Sciatic nerve (tissue), 2 donors: ENCODE measurements around the gene HOXB6. TPM values are rescaled to one million over a fixed set of nuclear protein-coding genes. Genes with fewer than 3 reads are reported as not detected.

Experiments used
- ATAC-seq: fragments of 200-7000 bp; cut with Tn5 transposase; one replicate; pipeline ENCODE4 v1.9.1; 2020; ENCODE audit warnings: mild to moderate bottlenecking, moderate library complexity
- DNase-seq: peaks from one replicate; pipeline ENCODE4 v3.0.0-alpha.2; 2020; ENCODE audit warnings: low spot score
- intact Hi-C: fragments of 100-400 bp; cut with DNase I; formaldehyde crosslinking; loops from one replicate; pipeline ENCODE4 v1.14.2; 2022
- total RNA-seq: library from RNA; stranded (reverse); fragmentation: NEBNext Ultra II Directional; extraction: Animal tissue kit (Norgen Biotek cat#: 25700); gene quantifications from one replicate; pipeline ENCODE4 v1.2.1, GENCODE V29; 2021
- donor health status: DM: no; HTN: no; CAD: no.
- donor health status: DM: no; HTN: no; CAD: no.

Gene HOXB6
- total RNA-seq, 1 donor from 2014 or later = 6.3 TPM

- intact Hi-C loops = loop anchor here (5.0 kb wide), 1 partner anchor 98 kb away; no protein-coding TSS in a partner anchor
- DNase-seq = no peak
- ATAC-seq = no peak
Observed at GRCh38 chr17:48590607-48591161, 14.1 kb downstream of the HOXB6 start.

- intact Hi-C loops = loop anchor here (5.0 kb wide), 1 partner anchor 98 kb away; no protein-coding TSS in a partner anchor
- ATAC-seq (no peak), DNase-seq (no peak)
Observed at GRCh38 chr17:48589831-48590606, 14.8 kb downstream of the HOXB6 start, which contains the start of gene HOXB3. Gene HOXB3 (minus strand): TSS chr17:48590241. CDS start chr17:48552474, 37,767 bp downstream.

GRCh38 chr17:48589060-48589830 is 15.5 kb downstream of the HOXB6 start:
- ATAC-seq = no peak
- intact Hi-C loops = no loop called here

GRCh38 chr17:48588528-48588927 is 16.3 kb downstream of the HOXB6 start:
- intact Hi-C loops = no loop called here
- no peak for ATAC-seq
- no peak for DNase-seq

More at GRCh38 chr17:48589060-48589830, 15.5 kb downstream of the HOXB6 start:
- DNase-seq = no peak

- no peak for ATAC-seq
- intact Hi-C loops = no loop called here
Observed at GRCh38 chr17:48588074-48588415, 16.7 kb downstream of the HOXB6 start.

GRCh38 chr17:48587276-48588073 is 17.3 kb downstream of the HOXB6 start:
- ATAC-seq (no peak), DNase-seq (no peak)
- intact Hi-C loops = no loop called here

More at GRCh38 chr17:48588074-48588415, 16.7 kb downstream of the HOXB6 start:
- no peak for DNase-seq

GRCh38 chr17:48586355-48587258 is 18.2 kb downstream of the HOXB6 start:
- DNase-seq = no peak
- ATAC-seq = no peak
- intact Hi-C loops = no loop called here

GRCh38 chr17:48584223-48584741 is 20.5 kb downstream of the HOXB6 start:
- ATAC-seq = no peak
- intact Hi-C loops = no loop called here
- no peak for DNase-seq

- intact Hi-C loops = no loop called here
- ATAC-seq = no peak
- DNase-seq = no peak
Observed at GRCh38 chr17:48583708-48584222, 21.0 kb downstream of the HOXB6 start.

- ATAC-seq = no peak
- intact Hi-C loops = no loop called here
Observed at GRCh38 chr17:48582750-48583069, 22.1 kb downstream of the HOXB6 start.

GRCh38 chr17:48579760-48580554 is 24.8 kb downstream of the HOXB6 start:
- intact Hi-C loops = no loop called here
- DNase-seq (no peak), ATAC-seq (no peak)

More at GRCh38 chr17:48582750-48583069, 22.1 kb downstream of the HOXB6 start:
- no peak for DNase-seq

GRCh38 chr17:48579471-48579759 is 25.4 kb downstream of the HOXB6 start:
- no peak for DNase-seq
- intact Hi-C loops = no loop called here
- no peak for ATAC-seq

GRCh38 chr17:48578616-48579470 is 25.9 kb downstream of the HOXB6 start:
- peak; percentile 45 for ATAC-seq
- intact Hi-C loops = no loop called here
- no peak for DNase-seq

GRCh38 chr17:48577946-48578615 is 26.7 kb downstream of the HOXB6 start, which contains the start of gene HOXB4:
Gene HOXB4 (minus strand): TSS chr17:48578350. CDS start chr17:48578319, 31 bp downstream.
- intact Hi-C loops = loop anchor here (2.0 kb wide), 1 partner anchor 23 kb away; no protein-coding TSS in a partner anchor
- peak; percentile 75 for ATAC-seq
- peak; percentile 90 for DNase-seq

- ATAC-seq = no peak
- intact Hi-C loops = loop anchor here (2.0 kb wide), 1 partner anchor 23 kb away; no protein-coding TSS in a partner anchor
- DNase-seq = no peak
Observed at GRCh38 chr17:48577330-48577945, 27.3 kb downstream of the HOXB6 start.
